HepG2 (cell line): ENCODE results near the gene SLC22A23. TPM values are rescaled to one million over a fixed set of nuclear protein-coding genes. Genes with fewer than 3 reads are reported as not detected.
A peak's percentile ranks its signal among the peaks of the same experiment; 100 is the strongest.

Experiments
- CBFB ChIP-seq: sonication (generic); formaldehyde crosslinking; IDR thresholded peaks from 2 replicates; pipeline ENCODE4 v1.4.0; 2020; ENCODE audit warnings: missing genetic modification reagents
- ELF1 ChIP-seq: sonication (generic); formaldehyde crosslinking; IDR thresholded peaks from 2 replicates; pipeline ENCODE4 v1.4.0; 2020; ENCODE audit warnings: missing genetic modification reagents
- ETV6 ChIP-seq: sonication (generic); formaldehyde crosslinking; conservative IDR thresholded peaks from 2 replicates; pipeline ENCODE4 v1.4.0; 2020; ENCODE audit warnings: missing genetic modification reagents
- FOXJ3 ChIP-seq: sonication (generic); formaldehyde crosslinking; IDR thresholded peaks from 2 replicates; pipeline ENCODE4 v1.4.0; 2020; ENCODE audit warnings: missing genetic modification reagents, mild to moderate bottlenecking, borderline replicate concordance
- HDAC2 ChIP-seq: sonication (generic); formaldehyde crosslinking; IDR thresholded peaks from 2 replicates; pipeline ENCODE4 v1.4.0; 2020; ENCODE audit warnings: missing genetic modification reagents
- HIVEP1 ChIP-seq: sonication (generic); formaldehyde crosslinking; IDR thresholded peaks from 2 replicates; pipeline ENCODE4 v1.4.0; 2020; ENCODE audit warnings: mild to moderate bottlenecking, missing genetic modification reagents
- HMGA1 ChIP-seq: sonication (generic); formaldehyde crosslinking; conservative IDR thresholded peaks from 2 replicates; pipeline ENCODE4 v1.4.0; 2020; ENCODE audit warnings: missing genetic modification reagents
- ISX ChIP-seq: sonication (generic); formaldehyde crosslinking; conservative IDR thresholded peaks from 2 replicates; pipeline ENCODE4 v1.5.0; 2020; ENCODE audit warnings: missing genetic modification reagents
- MBD4 ChIP-seq: IDR thresholded peaks from 2 replicates; pipeline ENCODE4 v1.6.1; 2012; ENCODE audit warnings: low read length, inconsistent platforms, borderline replicate concordance
- MTERF4 ChIP-seq: sonication (generic); formaldehyde crosslinking; IDR thresholded peaks from 2 replicates; pipeline ENCODE4 v1.8.0; 2023; ENCODE audit warnings: mild to moderate bottlenecking, missing genetic modification reagents
- NRL ChIP-seq: sonication (generic); formaldehyde crosslinking; IDR thresholded peaks from 2 replicates; pipeline ENCODE4 v1.5.0; 2020; ENCODE audit warnings: missing genetic modification reagents, mild to moderate bottlenecking, moderate library complexity, borderline replicate concordance
- RBAK ChIP-seq: sonication (generic); formaldehyde crosslinking; IDR thresholded peaks from 2 replicates; pipeline ENCODE4 v1.5.1; 2020; ENCODE audit warnings: mild to moderate bottlenecking, missing genetic modification reagents
- REPIN1 ChIP-seq: sonication (generic); formaldehyde crosslinking; IDR thresholded peaks from 2 replicates; pipeline ENCODE4 v1.8.0; 2022; ENCODE audit warnings: missing genetic modification reagents, low read depth, mild to moderate bottlenecking, borderline replicate concordance
- SIN3B ChIP-seq: fragments of 150-350 bp; IDR thresholded peaks from 2 replicates; pipeline ENCODE4 v1.6.1; 2014; ENCODE audit warnings: low read length
- SOX6 ChIP-seq, 2 experiments: fragments of 450-650 bp in 1 of 2; sonication (generic) in 1 of 2; formaldehyde crosslinking in 1 of 2; IDR thresholded peaks; 2 replicates each; pipeline versions ENCODE4 v1.4.0 to v1.6.1; 2017 to 2020; ENCODE audit warnings: antibody characterized with exemption in 1 of 2, mild to moderate bottlenecking in 1 of 2, missing genetic modification reagents in 1 of 2
- STAG1 ChIP-seq: sonication (generic); formaldehyde crosslinking; IDR thresholded peaks from 2 replicates; pipeline ENCODE4 v1.4.0; 2020; ENCODE audit warnings: missing genetic modification reagents
- TIGD3 ChIP-seq: sonication (generic); formaldehyde crosslinking; IDR thresholded peaks from 2 replicates; pipeline ENCODE4 v1.5.1; 2020; ENCODE audit warnings: mild to moderate bottlenecking, missing genetic modification reagents, borderline replicate concordance
- TRIM24 ChIP-seq: sonication (generic); formaldehyde crosslinking; IDR thresholded peaks from 2 replicates; pipeline ENCODE4 v1.8.0; 2022; ENCODE audit warnings: mild to moderate bottlenecking, missing genetic modification reagents
- UBTF ChIP-seq: sonication (generic); formaldehyde crosslinking; IDR thresholded peaks from 2 replicates; pipeline ENCODE4 v1.4.0; 2020; ENCODE audit warnings: mild to moderate bottlenecking, missing genetic modification reagents
- ZBTB21 ChIP-seq: sonication (generic); formaldehyde crosslinking; IDR thresholded peaks from 2 replicates; pipeline ENCODE4 v1.4.0; 2020; ENCODE audit warnings: missing genetic modification reagents
- ZNF274 ChIP-seq: sonication (generic); formaldehyde crosslinking; IDR thresholded peaks from 2 replicates; pipeline ENCODE4 v1.5.1; 2020; ENCODE audit warnings: mild to moderate bottlenecking, missing genetic modification reagents
- ZNF276 ChIP-seq: sonication (generic); formaldehyde crosslinking; IDR thresholded peaks from 2 replicates; pipeline ENCODE4 v1.4.0; 2020; ENCODE audit warnings: mild to moderate bottlenecking, low read depth, missing genetic modification reagents
- ZNF569 ChIP-seq: sonication (generic); formaldehyde crosslinking; IDR thresholded peaks from 2 replicates; pipeline ENCODE4 v1.5.0; 2020; ENCODE audit warnings: mild to moderate bottlenecking, missing genetic modification reagents, moderate library complexity, borderline replicate concordance
- ZNF768 ChIP-seq: sonication (generic); formaldehyde crosslinking; IDR thresholded peaks from 2 replicates; pipeline ENCODE4 v1.4.0; 2020; ENCODE audit warnings: missing genetic modification reagents
- polyA plus RNA-seq, 8 experiments: library from polyadenylated mRNA; depleted of rRNA in 3 of 8; stranded (reverse) in 7 of 8; unstranded in 1 of 8; fragments of >200 nt; fragmentation: Illumina TruSeq in 4 of 8; extraction: Trizol in 4 of 8; gene quantifications; 2 replicates each; pipeline versions ENCODE4 v1.2.1 to v1.2.3, GENCODE V29; 2011 to 2016; ENCODE audit warnings: low read depth in 4 of 8, missing spikeins in 1 of 8, mixed read lengths in 1 of 8; ENCODE audit not compliant: insufficient read depth in 1 of 8
- total RNA-seq, 5 experiments: library from RNA; depleted of rRNA; stranded (reverse); fragments of >200 nt; fragmentation: Illumina TruSeq; extraction: Trizol; gene quantifications; 2 replicates each; pipeline ENCODE4 v1.2.3, GENCODE V29; 2016; ENCODE audit warnings: low read depth in 1 of 5

The SLC22A23 gene
- total and polyA plus RNA-seq, 2 of the 13 experiments (the other 11 are each of a cell fraction or from before 2014, with no cell fraction given): 11.8 to 17.5 TPM

- peak; percentile 100 for TF ChIP-seq HDAC2 (CRISPR knock-in tag)
- TF ChIP-seq ELF1: peak; percentile 67
- peak; percentile 96 for TF ChIP-seq MBD4
- peak; percentile 52 for TF ChIP-seq UBTF (CRISPR knock-in tag)
- peak; percentile 70 for TF ChIP-seq ZBTB21 (CRISPR knock-in tag)
- TF ChIP-seq ZNF768 (CRISPR knock-in tag): no peak
- no peak for TF ChIP-seq HMGA1 (CRISPR knock-in tag)
- TF ChIP-seq TIGD3 (CRISPR knock-in tag): peak; percentile 97; the same call in 1 of the 2 replicates
- peak; percentile 64; the same call in 1 of the 2 replicates for TF ChIP-seq CBFB
- TF ChIP-seq STAG1 (CRISPR knock-in tag): peak; percentile 54
- TF ChIP-seq HIVEP1 (CRISPR knock-in tag): peak; percentile 88; the same call in 1 of the 2 replicates
- peak; percentile 90; the same call in 1 of the 2 replicates for TF ChIP-seq MTERF4
- TF ChIP-seq NRL: no peak
- TF ChIP-seq ZNF274 (CRISPR knock-in tag): peak; percentile 86; the same call in 1 of the 2 replicates
- TF ChIP-seq RBAK (CRISPR knock-in tag): peak; percentile 72; the same call in 1 of the 2 replicates
- peak; percentile 70; the same call in 1 of the 2 replicates for TF ChIP-seq ZNF276
- peak; percentile 30; the same call in 1 of the 2 replicates for TF ChIP-seq TRIM24
- no peak for TF ChIP-seq SOX6 (IDR thresholded peaks at IDR 0.05)
- peak; percentile 99 for TF ChIP-seq SOX6 (CRISPR knock-in tag; IDR thresholded peaks at IDR 0.05)
- no peak for TF ChIP-seq SIN3B
- TF ChIP-seq ISX: no peak
- TF ChIP-seq ETV6: peak; percentile 77
- TF ChIP-seq ZNF569 (CRISPR knock-in tag): peak; percentile 81; the same call in 1 of the 2 replicates
- TF ChIP-seq FOXJ3 (CRISPR knock-in tag): peak; percentile 94
- peak; percentile 86; the same call in 1 of the 2 replicates for TF ChIP-seq REPIN1
These were observed 47.0 kb downstream of the SLC22A23 start (continued) for GRCh38 chr6:3409699-3410384.
